HG03469 (cell line): ENCODE results near the gene IRF2BP1.

Experiments
- ATAC-seq: cut with Tn5 transposase; IDR thresholded peaks from one replicate; pipeline ENCODE4 v1.9.1; 2021; ENCODE audit warnings: mild to moderate bottlenecking, moderate library complexity, moderate number of reproducible peaks; ENCODE audit not compliant: unreplicated experiment

IRF2BP1 gene

DNA sequence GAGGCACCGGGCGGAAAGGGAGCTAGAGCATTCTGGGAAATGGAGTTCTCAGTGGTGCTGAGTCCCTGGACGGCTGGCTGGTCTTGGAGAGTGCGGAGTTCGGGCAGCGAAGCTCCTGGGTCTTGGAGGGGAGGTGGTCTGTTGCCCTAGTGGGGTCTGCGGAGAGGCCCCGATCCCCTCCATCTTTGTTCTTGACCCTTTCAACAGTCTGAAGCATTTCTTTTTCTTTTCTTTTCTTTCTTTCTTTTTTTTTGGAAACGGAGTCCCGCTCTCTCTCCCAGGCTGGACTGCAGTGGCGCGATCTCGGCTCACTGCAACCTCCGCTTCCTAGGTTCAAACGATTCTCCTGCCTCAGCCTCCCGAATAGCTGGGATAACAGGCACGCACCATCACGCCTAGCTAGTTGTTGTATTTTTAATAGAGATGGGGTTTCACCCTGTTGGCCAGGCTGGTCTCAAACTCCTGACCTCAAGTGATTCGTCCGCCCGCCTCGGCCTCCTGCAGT lies 22.6 kb downstream of the IRF2BP1 start:
- no peak for ATAC-seq

DNA sequence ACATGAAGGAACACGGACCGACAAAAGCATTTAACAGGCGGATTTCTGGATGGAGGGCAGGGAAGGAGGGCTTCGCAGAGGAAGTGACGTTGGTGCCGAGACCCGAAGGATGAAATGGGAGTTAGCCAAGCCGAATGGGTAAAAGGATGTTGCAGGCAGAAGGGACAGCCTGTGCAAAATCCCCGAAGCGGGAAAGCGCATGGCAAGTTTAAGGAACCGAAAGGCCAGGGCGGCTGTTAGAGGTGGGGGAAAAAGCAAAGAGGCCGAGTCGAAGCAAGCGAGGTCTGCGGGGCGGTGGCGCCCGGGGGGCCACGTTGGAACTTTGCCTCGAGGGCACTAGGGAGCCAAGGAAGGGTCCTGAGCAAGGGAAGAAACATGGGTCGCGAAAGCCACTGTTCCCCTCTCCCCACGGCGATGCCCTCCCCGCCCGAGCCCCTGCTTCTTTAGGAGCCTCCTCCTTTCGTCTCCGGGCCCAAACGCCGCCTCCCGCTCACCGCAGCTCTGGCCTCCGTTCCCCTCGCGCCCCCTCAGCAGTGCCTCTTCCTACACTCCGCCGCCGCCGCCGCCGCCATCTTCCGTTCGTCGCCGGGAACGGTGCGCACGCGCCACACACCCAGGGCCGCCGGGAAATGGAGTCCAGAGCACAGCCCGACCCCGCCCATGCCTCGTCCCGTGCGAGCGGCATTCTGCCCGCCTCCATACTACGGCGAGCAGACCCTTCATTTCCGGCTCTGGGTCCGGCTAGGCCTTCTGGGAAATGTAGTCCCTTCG lies 23.2 kb downstream of the IRF2BP1 start, which contains the start of gene SYMPK:
SYMPK (minus strand) TSS at position 584 of the 771 bp plus-strand sequence. CDS start 8,652 bp downstream, outside the sequence.
- ATAC-seq, result peak; percentile 64

DNA sequence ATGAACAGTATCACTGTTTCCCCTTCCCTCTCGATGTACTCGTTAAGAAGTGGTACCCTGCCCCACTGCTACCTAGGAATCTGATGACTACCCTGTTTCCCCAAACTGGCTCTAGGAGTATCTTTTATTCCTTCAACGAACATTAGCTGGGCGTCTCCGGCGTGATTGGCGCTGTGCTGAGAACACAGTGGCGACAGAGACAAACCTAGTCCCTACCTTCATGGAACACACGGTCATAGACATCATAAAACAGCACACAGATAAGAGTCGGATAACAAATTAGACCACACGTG lies 23.7 kb downstream of the IRF2BP1 start:
- ATAC-seq, result no peak

GRCh38 chr19:45860359-45861259 lies 25.3 kb downstream of the IRF2BP1 start:
- no peak for ATAC-seq

DNA sequence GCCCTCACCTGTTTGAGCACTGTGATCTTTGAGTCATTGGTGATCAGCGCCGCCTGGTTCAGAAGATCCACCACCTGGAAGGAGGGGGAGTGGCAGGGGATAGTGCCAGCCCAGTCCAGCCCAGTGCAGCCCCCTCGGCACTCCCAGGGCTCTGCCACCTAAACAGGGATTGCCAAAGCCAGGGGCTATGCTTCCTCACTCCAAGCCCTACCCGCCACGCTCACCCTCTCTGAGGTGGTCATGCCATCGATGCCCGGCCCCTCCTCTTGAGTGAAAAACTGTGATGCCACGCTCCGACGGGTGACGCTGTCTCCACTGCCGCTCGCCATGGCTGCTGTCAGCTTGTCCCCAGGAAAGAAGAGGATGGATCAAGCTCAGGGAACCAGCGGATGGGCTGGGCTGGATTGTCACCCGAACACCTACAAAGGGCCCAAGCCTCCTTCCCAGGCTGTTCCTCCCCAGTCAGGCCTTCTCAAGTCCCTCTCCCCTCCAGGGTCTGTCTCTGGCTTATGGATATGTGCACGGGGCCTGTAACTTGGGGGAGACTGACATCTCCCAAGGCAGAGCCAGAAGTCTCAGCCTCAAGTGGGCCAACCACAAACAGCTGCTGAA lies 31.7 kb downstream of the IRF2BP1 start:
- ATAC-seq, result no peak

- no peak for ATAC-seq
Observed at GRCh38 chr19:45852983-45853382, 33.0 kb downstream of the IRF2BP1 start.

GRCh38 chr19:45852145-45852750 lies 33.7 kb downstream of the IRF2BP1 start:
- ATAC-seq, result no peak

GRCh38 chr19:45848922-45849321 lies 37.0 kb downstream of the IRF2BP1 start:
- ATAC-seq, result no peak

DNA sequence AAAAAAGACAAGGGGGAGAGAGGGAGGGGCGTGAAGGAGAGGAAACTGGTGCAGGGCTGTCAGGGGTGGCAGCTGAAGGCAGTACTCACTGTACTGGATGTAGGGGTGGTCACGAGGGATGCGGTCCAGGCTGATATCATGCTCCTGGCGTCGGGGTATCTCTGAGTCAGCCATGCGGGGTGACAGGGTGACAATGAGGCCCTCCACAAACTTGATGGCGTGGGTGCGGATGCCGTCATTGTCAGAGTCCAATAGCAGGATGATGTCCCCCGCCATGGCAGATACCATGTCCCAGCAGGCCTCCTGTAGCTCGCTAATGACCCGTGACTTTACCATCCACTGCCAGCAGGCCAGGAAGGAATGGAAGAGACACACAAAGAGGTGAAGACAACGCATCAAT lies 38.3 kb downstream of the IRF2BP1 start:
- ATAC-seq, result no peak

- no peak for ATAC-seq
Observed at GRCh38 chr19:45842198-45842597, 43.7 kb downstream of the IRF2BP1 start.

- no peak for ATAC-seq
Observed at GRCh38 chr19:45834970-45835369, 51.0 kb downstream of the IRF2BP1 start.
